Renal pelvis (tissue), 3 donors: Measurements from ENCODE around the gene RIMKLA. TPM values are rescaled to one million over a fixed set of nuclear protein-coding genes. Genes with fewer than 3 reads are reported as not detected.

ENCODE experiments used
- polyA plus RNA-seq, 3 donors: library from polyadenylated mRNA; unstranded; fragments of 120-200 nt; gene quantifications; one replicate each; pipeline ENCODE4 v1.2.1, GENCODE V29; 2013; ENCODE audit not compliant: insufficient read length in 3 of 3

The RIMKLA gene
- polyA plus RNA-seq, 3 donors, result 0.63 to 0.88 (median 0.73) TPM

Other genes starting within 250 kb of the RIMKLA start
- gene GUCA2B, start 227.4 kb upstream of the RIMKLA start, polyA plus RNA-seq, result not detected
- not detected for gene GUCA2A, start 216.0 kb upstream of the RIMKLA start, polyA plus RNA-seq
- gene FOXJ3, start 45.6 kb upstream of the RIMKLA start, polyA plus RNA-seq, result 10 to 100 TPM; 35.7 to 50.6 (median 44.8) TPM
- gene ZMYND12, start 75.2 kb downstream of the RIMKLA start, polyA plus RNA-seq, result 1 to 10 TPM; 4.6 to 6.4 (median 4.7) TPM
- 10 to 100 TPM; 75.0 to 83.1 (median 79.8) TPM for gene PPCS, start 75.8 kb downstream of the RIMKLA start, polyA plus RNA-seq
- 10 to 100 TPM; 15.1 to 27.0 (median 19.9) TPM for gene CCDC30, start 82.5 kb downstream of the RIMKLA start, polyA plus RNA-seq